Natural killer cell (primary cell): ENCODE data around the gene NHS. TPM values are rescaled to one million over a fixed set of nuclear protein-coding genes. Genes with fewer than 3 reads are reported as not detected.

ENCODE experiments used
- ATAC-seq, 3 donors: fragments of 150-1000 bp in 2 of 3; fragments of 200-7000 bp in 1 of 3; cut with Tn5 transposase; 1 replicate in 1 of 3; 2 replicates in 2 of 3; pipeline ENCODE4 v1.10.0; 2021; ENCODE audit warnings: mild to moderate bottlenecking in 2 of 3, moderate library complexity in 2 of 3
- DNase-seq, 2 donors: peaks; one replicate each; pipeline versions ENCODE4 v3.0.0 to v3.0.0-alpha.2; 2013 to 2021; ENCODE audit warnings: mixed read lengths in 1 of 2
- H3K27ac ChIP-seq: one replicate; pipeline ENCODE4 v1.5.1; 2013; ENCODE audit warnings: mild to moderate bottlenecking, low read length
- H3K27me3 ChIP-seq: one replicate; pipeline ENCODE4 v1.6.1; 2013; ENCODE audit warnings: low read length; ENCODE audit not compliant: control insufficient read depth, insufficient read depth
- H3K36me3 ChIP-seq: one replicate; pipeline ENCODE4 v1.6.1; 2013; ENCODE audit warnings: low read length; ENCODE audit not compliant: control insufficient read depth, insufficient read depth
- H3K4me1 ChIP-seq: one replicate; pipeline ENCODE4 v1.6.1; 2013; ENCODE audit warnings: low read length; ENCODE audit not compliant: control insufficient read depth, insufficient read depth
- H3K4me3 ChIP-seq: one replicate; pipeline ENCODE4 v1.5.1; 2013; ENCODE audit warnings: low read length
- H3K9me3 ChIP-seq: one replicate; pipeline ENCODE4 v1.6.1; 2013; ENCODE audit warnings: low read length; ENCODE audit not compliant: control insufficient read depth, insufficient read depth
- H3K27ac Mint-ChIP-seq, 2 donors: one replicate each; pipeline ENCODE4 v1.8.0; 2022; ENCODE audit warnings: mild to moderate bottlenecking in 2 of 2, mixed read lengths in 2 of 2, moderate library complexity in 1 of 2
- H3K27me3 Mint-ChIP-seq, 2 donors: one replicate each; pipeline ENCODE4 v1.8.0; 2022; ENCODE audit warnings: low read depth in 2 of 2, mixed read lengths in 2 of 2
- H3K36me3 Mint-ChIP-seq: one replicate; pipeline ENCODE4 v1.8.0; 2022; ENCODE audit warnings: mixed read lengths
- H3K4me1 Mint-ChIP-seq, 2 donors: one replicate each; pipeline ENCODE4 v1.8.0; 2022; ENCODE audit warnings: mixed read lengths in 2 of 2
- H3K4me3 Mint-ChIP-seq: one replicate; pipeline ENCODE4 v1.8.0; 2022; ENCODE audit warnings: mild to moderate bottlenecking, moderate library complexity, mixed read lengths
- H3K9me3 Mint-ChIP-seq, 2 donors: one replicate each; pipeline ENCODE4 v1.8.0; 2022; ENCODE audit warnings: mixed read lengths in 2 of 2
- CTCF ChIP-seq: fragments of 200-600 bp; IDR thresholded peaks from one replicate; pipeline ENCODE4 v1.8.0; 2022; ENCODE audit warnings: antibody characterized with exemption
- WGBS: methylation state at CpG from one replicate; pipeline ENCODE4 v1.1.7; 2013; ENCODE audit warnings: missing lambda C conversion rate; ENCODE audit not compliant: insufficient coverage; 5-methylcytosine and 5-hydroxymethylcytosine counted together
- intact Hi-C: fragments of 100-400 bp; cut with micrococcal nuclease; formaldehyde crosslinking; loops from one replicate; pipeline ENCODE4 v1.14.2; 2022
- total RNA-seq, 4 donors: library from RNA; stranded (reverse); fragments of 120-200 nt in 1 of 4; gene quantifications; one replicate each; pipeline versions ENCODE4 v1.2.3 to v1.2.4, GENCODE V29; 2013 to 2022

The NHS gene
- total RNA-seq, 3 donors from 2014 or later (not counting 1 experiment from before 2014, with no cell fraction given) = 0.05 to 0.28 TPM; not detected in 1

- Mint-ChIP-seq H3K27ac (no peak overlapping the region), H3K36me3 (no peaks in the 10 kb centered on the region), H3K9me3 (peaks cover 0 to 3% of the 10 kb centered on the region in 2 donors), H3K27me3 (no peaks in the 10 kb centered on the region), H3K4me1 (no peaks in the 10 kb centered on the region), H3K4me3 (no peak overlapping the region)
- Histone ChIP-seq H3K4me1 (no peaks in the 10 kb centered on the region), H3K36me3 (no peaks in the 10 kb centered on the region), H3K27me3 (no peaks in the 10 kb centered on the region), H3K27ac (no peak overlapping the region), H3K9me3 (no peaks in the 10 kb centered on the region), H3K4me3 (no peak overlapping the region)
- intact Hi-C loops = no loop called here
- ATAC-seq = no peak
- WGBS = no CpG with 5 or more reads among the region's 1 CpG
- no peak for TF ChIP-seq CTCF
- DNase-seq = no peak
Measured at GRCh38 chrX:17496407-17496806, 121.4 kb downstream of the NHS start.

GRCh38 chrX:17497193-17497592 is 122.2 kb downstream of the NHS start:
- no peak for ATAC-seq
- no peak overlapping the region for H3K27ac Mint-ChIP-seq

GRCh38 chrX:17499512-17499911 is 124.5 kb downstream of the NHS start:
- Histone ChIP-seq H3K27ac (no peak overlapping the region), H3K27me3 (no peaks in the 10 kb centered on the region), H3K9me3 (no peaks in the 10 kb centered on the region), H3K4me3 (no peak overlapping the region), H3K4me1 (no peaks in the 10 kb centered on the region), H3K36me3 (no peaks in the 10 kb centered on the region)
- WGBS = 91% methylated on average over 4 of the region's 5 CpGs
- Mint-ChIP-seq H3K9me3 (peaks cover 0 to 2% of the 10 kb centered on the region in 2 donors), H3K27me3 (no peaks in the 10 kb centered on the region), H3K36me3 (no peaks in the 10 kb centered on the region), H3K4me3 (no peak overlapping the region), H3K27ac (no peak overlapping the region), H3K4me1 (no peaks in the 10 kb centered on the region)
- TF ChIP-seq CTCF = no peak
- DNase-seq (no peak), ATAC-seq (no peak)
- intact Hi-C loops = no loop called here

More at GRCh38 chrX:17497193-17497592, 122.2 kb downstream of the NHS start:
- Mint-ChIP-seq H3K4me1 (no peaks in the 10 kb centered on the region), H3K36me3 (no peaks in the 10 kb centered on the region), H3K27me3 (no peaks in the 10 kb centered on the region), H3K9me3 (peaks cover 0 to under 1% of the 10 kb centered on the region in 2 donors), H3K4me3 (no peak overlapping the region)
- no peaks in the 10 kb centered on the region for H3K9me3 ChIP-seq
- no CpG with 5 or more reads among the region's 2 CpGs for WGBS
- intact Hi-C loops = no loop called here
- no peak overlapping the region for H3K4me3 ChIP-seq
- no peaks in the 10 kb centered on the region for H3K36me3 ChIP-seq
- H3K27me3 ChIP-seq = no peaks in the 10 kb centered on the region
- H3K4me1 ChIP-seq = no peaks in the 10 kb centered on the region
- no peak for TF ChIP-seq CTCF
- no peak for DNase-seq
- no peak overlapping the region for H3K27ac ChIP-seq

- no peaks in the 10 kb centered on the region for H3K4me1 ChIP-seq
- no peak for ATAC-seq
- intact Hi-C loops = no loop called here
- H3K9me3 ChIP-seq = no peaks in the 10 kb centered on the region
- no peak overlapping the region for H3K27ac ChIP-seq
- H3K27me3 Mint-ChIP-seq = no peaks in the 10 kb centered on the region
- no peak overlapping the region for H3K4me3 Mint-ChIP-seq
- H3K36me3 Mint-ChIP-seq = no peaks in the 10 kb centered on the region
- H3K36me3 ChIP-seq = no peaks in the 10 kb centered on the region
- no peak overlapping the region for H3K27ac Mint-ChIP-seq
- H3K4me1 Mint-ChIP-seq = no peaks in the 10 kb centered on the region
- DNase-seq = no peak
- no peak for TF ChIP-seq CTCF
- H3K9me3 Mint-ChIP-seq = peaks cover 0 to 2% of the 10 kb centered on the region in 2 donors
- no peaks in the 10 kb centered on the region for H3K27me3 ChIP-seq
- WGBS = 38% methylated on average over 2 of the region's 2 CpGs
- no peak overlapping the region for H3K4me3 ChIP-seq
Measured at GRCh38 chrX:17500145-17500579, 125.2 kb downstream of the NHS start.
